Non-pigmented ciliary epithelial cell (primary cell): ENCODE data around the gene ZNF383.
"Not testable (repeated sequence)": the region's sequence is repeated elsewhere in the genome, so short reads cannot be mapped to it uniquely, and the experiment has no call there.

ENCODE experiments used
- DNase-seq: peaks from one replicate; pipeline ENCODE4 v3.0.0-alpha.2; 2010; ENCODE audit warnings: low read depth

The ZNF383 gene

GRCh38 chr19:37292998-37293939, 75.3 kb downstream of the ZNF383 start:
- not testable (repeated sequence) for DNase-seq

GRCh38 chr19:37294246-37294645, 76.2 kb downstream of the ZNF383 start:
- DNase-seq, result not testable (repeated sequence)
